Testis (tissue), 3 donors: ENCODE measurements around the gene SEPSECS. TPM values are rescaled to one million over a fixed set of nuclear protein-coding genes. Genes with fewer than 3 reads are reported as not detected.

Source experiments
- DNase-seq: peaks from one replicate; pipeline ENCODE4 v3.0.0-alpha.2; 2019
- H3K27ac ChIP-seq, 2 donors: fragments of 200-600 bp; sonication (generic); one replicate each; pipeline ENCODE4 v1.5.1; 2019
- H3K27me3 ChIP-seq: fragments of 200-600 bp; sonication (generic); one replicate; pipeline ENCODE4 v1.5.1; 2019
- H3K36me3 ChIP-seq: fragments of 200-600 bp; sonication (generic); one replicate; pipeline ENCODE4 v1.5.1; 2017; ENCODE audit warnings: low read depth; ENCODE audit errors: missing control alignments
- H3K4me1 ChIP-seq: fragments of 200-600 bp; sonication (generic); one replicate; pipeline ENCODE4 v1.5.1; 2019
- H3K4me3 ChIP-seq, 2 donors: fragments of 200-600 bp; sonication (generic); one replicate each; pipeline ENCODE4 v1.5.1; 2017 to 2019
- H3K9me3 ChIP-seq: fragments of 200-600 bp; sonication (generic); one replicate; pipeline ENCODE4 v1.5.1; 2017
- POLR2A ChIP-seq: fragments of 450-650 bp; IDR thresholded peaks from one replicate; pipeline ENCODE4 v1.6.1; 2017; ENCODE audit warnings: antibody characterized with exemption, mild to moderate bottlenecking, moderate library complexity
- whole genome bisulfite sequencing, 2 donors: methylation state at CpG; one replicate each; pipeline ENCODE4 v1.1.5; 2018; 5-methylcytosine and 5-hydroxymethylcytosine counted together
- intact Hi-C: fragments of 100-400 bp; cut with DNase I; formaldehyde crosslinking; loops from one replicate; pipeline ENCODE4 v1.15.1; 2023; ENCODE audit warnings: low total_unique reads
- polyA plus RNA-seq: library from polyadenylated mRNA; stranded (reverse); fragments of 350-450 nt; fragmentation: Illumina TruSeq; extraction: RNeasy Lipid Tissue Mini Kit (QIAGEN cat#74804); gene quantifications from one replicate; pipeline ENCODE4 v1.2.3, GENCODE V29; 2014; ENCODE audit warnings: low read depth, low replicate concordance; ENCODE audit not compliant: insufficient read depth
- total RNA-seq, 2 donors: library from RNA; depleted of rRNA; stranded (reverse); fragments of >200 nt; gene quantifications; one replicate each; pipeline ENCODE4 v1.2.3, GENCODE V29; 2016
- TF ChIP-seq, protein P1 (sequence below), 3 experiments: fragments of 450-650 bp in 2 of 3; fragments of 200-600 bp in 1 of 3; sonication (generic) in 1 of 3; IDR thresholded peaks; one replicate each; pipeline ENCODE4 v1.5.1; 2016 to 2019; ENCODE audit warnings: antibody characterized with exemption in 3 of 3, mild to moderate bottlenecking in 2 of 3, moderate library complexity in 1 of 3

SEPSECS gene
- total and polyA plus RNA-seq, 3 donors from 2014 or later: 12.7 to 18.3 (median 18.2) TPM

DNA sequence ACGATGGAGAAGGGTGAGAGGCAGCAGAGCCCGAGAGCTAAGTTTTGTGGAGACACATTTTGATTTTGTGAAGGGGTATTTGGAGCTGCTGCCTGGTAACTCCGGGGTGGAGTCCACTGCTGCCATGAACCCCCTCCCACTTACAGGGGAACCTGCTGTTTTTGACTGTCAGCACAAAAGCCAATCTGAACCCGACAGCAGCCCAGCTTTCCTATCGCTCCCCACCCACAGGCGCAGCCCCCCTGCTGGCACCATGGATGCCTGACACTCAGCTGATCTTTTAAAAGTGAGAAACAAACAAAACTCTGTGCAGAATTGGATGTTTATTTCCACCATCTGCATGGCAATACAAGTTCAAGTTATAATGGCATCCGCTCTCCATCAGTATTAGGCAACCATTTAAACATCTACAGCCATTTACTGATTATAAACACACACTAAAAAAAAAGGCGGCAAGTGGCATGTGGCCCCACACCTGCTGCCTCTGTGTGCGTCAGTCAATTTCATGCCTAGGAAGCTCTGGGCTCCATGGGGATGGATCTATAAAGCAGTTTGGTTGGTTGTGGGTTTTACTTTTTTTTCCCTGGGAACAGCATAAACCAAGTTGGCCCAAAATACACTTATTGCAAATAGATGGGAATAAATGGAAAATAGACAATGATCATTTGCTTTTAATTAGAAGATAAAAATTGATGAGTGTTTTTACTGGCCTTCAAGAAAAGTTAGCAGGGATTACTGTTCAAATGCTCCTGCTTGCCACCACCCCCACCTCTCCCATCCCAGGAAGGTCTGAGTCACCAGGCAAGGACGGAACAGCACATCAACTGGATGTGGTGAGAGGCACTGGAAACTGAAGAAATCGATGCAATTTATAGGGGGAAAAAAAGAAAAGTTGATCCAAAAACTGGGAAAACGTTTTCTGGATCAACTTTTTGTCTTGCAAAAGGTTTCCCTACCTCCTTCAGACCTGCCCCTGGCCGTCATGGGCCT, 46.0 kb downstream of the SEPSECS start:
- intact Hi-C loops: no loop called here
- TF ChIP-seq, protein P1, sequence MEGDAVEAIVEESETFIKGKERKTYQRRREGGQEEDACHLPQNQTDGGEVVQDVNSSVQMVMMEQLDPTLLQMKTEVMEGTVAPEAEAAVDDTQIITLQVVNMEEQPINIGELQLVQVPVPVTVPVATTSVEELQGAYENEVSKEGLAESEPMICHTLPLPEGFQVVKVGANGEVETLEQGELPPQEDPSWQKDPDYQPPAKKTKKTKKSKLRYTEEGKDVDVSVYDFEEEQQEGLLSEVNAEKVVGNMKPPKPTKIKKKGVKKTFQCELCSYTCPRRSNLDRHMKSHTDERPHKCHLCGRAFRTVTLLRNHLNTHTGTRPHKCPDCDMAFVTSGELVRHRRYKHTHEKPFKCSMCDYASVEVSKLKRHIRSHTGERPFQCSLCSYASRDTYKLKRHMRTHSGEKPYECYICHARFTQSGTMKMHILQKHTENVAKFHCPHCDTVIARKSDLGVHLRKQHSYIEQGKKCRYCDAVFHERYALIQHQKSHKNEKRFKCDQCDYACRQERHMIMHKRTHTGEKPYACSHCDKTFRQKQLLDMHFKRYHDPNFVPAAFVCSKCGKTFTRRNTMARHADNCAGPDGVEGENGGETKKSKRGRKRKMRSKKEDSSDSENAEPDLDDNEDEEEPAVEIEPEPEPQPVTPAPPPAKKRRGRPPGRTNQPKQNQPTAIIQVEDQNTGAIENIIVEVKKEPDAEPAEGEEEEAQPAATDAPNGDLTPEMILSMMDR (IDR thresholded peaks at IDR 0.05): no peak
- no peak for TF ChIP-seq POLR2A
- no peak overlapping the region for H3K27ac ChIP-seq

DNA sequence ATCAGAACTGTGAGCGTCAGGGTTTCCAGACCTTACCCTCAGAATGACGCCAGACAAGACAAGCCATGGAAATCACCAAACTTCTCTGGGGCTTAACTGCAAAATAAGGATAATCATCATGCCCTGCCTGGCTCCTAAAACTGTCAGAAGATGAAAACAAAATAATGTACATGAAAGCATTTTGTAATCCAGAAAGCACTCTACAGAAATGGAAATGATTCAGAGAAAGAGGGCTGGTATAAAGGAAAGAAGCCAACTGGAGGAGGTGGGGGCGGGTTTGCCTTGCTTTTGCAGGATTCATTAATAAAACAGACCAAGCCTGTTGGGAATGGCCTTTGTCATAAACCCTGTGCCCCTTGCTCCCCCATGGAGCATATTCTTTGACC, 47.3 kb downstream of the SEPSECS start:
- Histone ChIP-seq H3K4me1 (no peaks in the 10 kb centered on the region), H3K9me3 (no peaks in the 10 kb centered on the region), H3K4me3 (no peak overlapping the region), H3K27me3 (no peaks in the 10 kb centered on the region), H3K36me3 (no peaks in the 10 kb centered on the region), H3K27ac (no peak overlapping the region)
- no peak for TF ChIP-seq POLR2A
- TF ChIP-seq, protein P1 (IDR thresholded peaks at IDR 0.05): no peak
- no peak for DNase-seq
- intact Hi-C loops: no loop called here
- WGBS, 2 donors: 56 to 82% methylated on average over 3 of the region's 3 CpGs

More for the DNA sequence above, 46.0 kb downstream of the SEPSECS start:
- H3K27me3 ChIP-seq: no peaks in the 10 kb centered on the region
- H3K4me1 ChIP-seq: no peaks in the 10 kb centered on the region
- H3K4me3 ChIP-seq: no peak overlapping the region
- no peaks in the 10 kb centered on the region for H3K36me3 ChIP-seq
- DNase-seq: no peak
- no peaks in the 10 kb centered on the region for H3K9me3 ChIP-seq
- 79 to 82% methylated on average over 13 of the region's 13 CpGs for WGBS, 2 donors

DNA sequence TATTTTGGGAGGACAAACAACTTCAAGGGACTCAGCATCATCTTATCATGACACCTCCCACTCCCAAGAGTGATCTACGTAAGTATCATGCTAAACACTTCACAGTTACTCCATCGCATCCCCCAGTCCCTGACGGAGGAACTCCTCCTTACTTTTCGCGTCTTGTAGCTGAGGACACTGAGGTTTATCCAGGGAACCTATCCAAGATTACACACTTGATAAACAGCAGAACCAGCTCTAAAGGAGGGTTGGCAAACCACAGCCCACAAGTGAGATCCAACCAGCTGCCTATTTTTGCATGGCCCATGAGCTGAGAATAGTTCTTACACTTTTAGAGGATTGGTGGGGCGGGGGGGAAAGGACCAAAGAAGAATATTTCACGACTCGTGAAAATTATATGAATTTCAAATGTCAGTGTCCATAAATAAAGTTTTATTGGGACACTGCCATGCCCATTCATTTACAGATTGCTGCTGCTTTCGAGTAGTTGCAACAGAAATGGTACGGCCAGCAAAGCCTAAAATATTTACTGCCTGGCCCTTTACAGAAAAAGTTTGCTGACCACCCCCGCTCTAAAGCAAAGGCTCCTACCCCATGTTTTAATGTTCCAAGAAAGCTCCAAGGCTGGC, 47.8 kb downstream of the SEPSECS start:
- 79 to 82% methylated on average over 11 of the region's 11 CpGs for WGBS, 2 donors

DNA sequence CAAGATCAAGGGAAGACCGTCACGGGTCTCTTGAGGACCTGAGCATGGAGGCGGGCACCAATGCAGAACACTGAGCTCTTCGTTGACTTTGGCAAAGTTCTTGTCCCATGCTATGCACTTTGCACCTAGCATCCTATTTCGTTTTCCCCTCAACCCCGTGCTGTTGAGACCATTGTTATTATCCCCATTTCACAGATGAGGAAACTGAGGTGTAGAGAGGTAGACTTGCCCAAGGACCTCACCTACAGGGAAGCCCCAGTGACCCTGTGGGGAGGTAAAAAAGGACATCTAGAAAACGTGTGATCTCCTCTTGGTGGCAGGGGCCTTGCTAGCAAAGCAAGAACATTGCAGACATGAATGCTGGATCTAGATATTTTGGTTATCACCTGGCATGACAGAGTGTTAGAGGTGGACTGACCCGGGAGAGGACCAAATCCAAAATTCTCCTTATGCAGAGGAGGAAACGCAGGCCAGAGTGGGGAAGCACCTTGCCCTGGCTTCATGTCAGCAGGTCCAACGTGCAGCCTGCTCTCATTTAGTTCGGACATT, 48.5 kb downstream of the SEPSECS start:
- no peak for TF ChIP-seq POLR2A
- TF ChIP-seq, protein P1 (IDR thresholded peaks at IDR 0.05): no peak
- Histone ChIP-seq H3K27ac (no peak overlapping the region), H3K4me3 (no peak overlapping the region), H3K4me1 (peaks cover 8% of the 10 kb centered on the region), H3K36me3 (no peaks in the 10 kb centered on the region), H3K9me3 (no peaks in the 10 kb centered on the region), H3K27me3 (no peaks in the 10 kb centered on the region)
- 76 to 87% methylated on average over 11 of the region's 11 CpGs for WGBS, 2 donors
- no peak for DNase-seq
- intact Hi-C loops: no loop called here

More for the DNA sequence above, 47.8 kb downstream of the SEPSECS start:
- no peak overlapping the region for H3K4me3 ChIP-seq
- H3K27ac ChIP-seq: no peak overlapping the region
- H3K4me1 ChIP-seq: peaks cover 4% of the 10 kb centered on the region
- no peaks in the 10 kb centered on the region for H3K36me3 ChIP-seq
- TF ChIP-seq POLR2A: no peak
- TF ChIP-seq, protein P1 (IDR thresholded peaks at IDR 0.05): no peak
- no peaks in the 10 kb centered on the region for H3K9me3 ChIP-seq
- H3K27me3 ChIP-seq: no peaks in the 10 kb centered on the region
- DNase-seq: no peak
- intact Hi-C loops: no loop called here
